Fibroblast of gingiva (primary cell): ENCODE measurements around the gene AMZ1.

ENCODE experiments used
- DNase-seq: peaks from one replicate; pipeline ENCODE4 v3.0.0-alpha.2; 2011; ENCODE audit warnings: low read depth

AMZ1 gene

GRCh38 chr7:2651336-2651735, 36.7 kb upstream of the AMZ1 start:
- DNase-seq: no peak

DNA sequence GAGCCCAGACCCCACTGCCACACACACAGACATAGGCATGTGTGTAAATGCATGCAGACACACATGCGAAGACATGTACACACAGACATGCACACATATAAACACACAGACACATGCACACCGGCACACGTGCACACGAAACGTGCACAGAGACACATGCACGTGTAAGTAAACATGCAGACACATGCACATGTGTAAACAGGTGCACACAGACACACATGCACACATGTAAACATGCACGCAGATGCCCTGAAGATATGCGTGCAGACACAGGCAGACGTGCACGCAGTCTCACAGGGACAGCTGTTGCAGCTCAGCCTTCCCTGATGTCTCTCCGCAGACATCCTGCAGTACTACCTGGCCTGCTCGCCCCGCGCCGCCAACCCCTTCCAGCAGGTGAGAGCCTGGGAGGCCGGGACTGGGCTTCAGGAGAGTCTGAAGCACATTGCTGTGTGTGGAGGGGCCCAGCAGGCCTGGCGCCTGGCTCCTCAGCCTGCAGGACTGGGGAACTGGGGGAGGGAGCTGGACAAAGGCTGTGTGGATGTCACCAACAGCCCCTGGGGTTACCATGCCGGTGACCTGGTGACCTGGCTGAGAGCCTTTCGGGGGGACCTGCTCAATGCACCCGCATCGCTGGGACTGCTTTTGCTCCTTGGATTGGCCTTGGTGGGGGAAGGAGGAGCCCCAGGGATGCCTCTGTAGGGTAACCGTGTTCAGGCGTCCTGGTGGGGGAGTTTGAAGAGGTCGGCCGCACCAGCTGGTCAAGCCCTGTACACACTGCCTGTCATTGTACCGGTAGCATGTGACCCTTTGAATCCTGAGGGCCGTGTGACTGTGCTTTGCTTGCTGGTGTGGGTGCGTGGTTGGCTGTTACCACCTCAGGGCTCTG, 35.9 kb upstream of the AMZ1 start:
- no peak for DNase-seq

- DNase-seq: no peak
These were observed 35.3 kb upstream of the AMZ1 start for GRCh38 chr7:2652736-2653060.

GRCh38 chr7:2654059-2654458, 33.9 kb upstream of the AMZ1 start:
- no peak for DNase-seq

DNA sequence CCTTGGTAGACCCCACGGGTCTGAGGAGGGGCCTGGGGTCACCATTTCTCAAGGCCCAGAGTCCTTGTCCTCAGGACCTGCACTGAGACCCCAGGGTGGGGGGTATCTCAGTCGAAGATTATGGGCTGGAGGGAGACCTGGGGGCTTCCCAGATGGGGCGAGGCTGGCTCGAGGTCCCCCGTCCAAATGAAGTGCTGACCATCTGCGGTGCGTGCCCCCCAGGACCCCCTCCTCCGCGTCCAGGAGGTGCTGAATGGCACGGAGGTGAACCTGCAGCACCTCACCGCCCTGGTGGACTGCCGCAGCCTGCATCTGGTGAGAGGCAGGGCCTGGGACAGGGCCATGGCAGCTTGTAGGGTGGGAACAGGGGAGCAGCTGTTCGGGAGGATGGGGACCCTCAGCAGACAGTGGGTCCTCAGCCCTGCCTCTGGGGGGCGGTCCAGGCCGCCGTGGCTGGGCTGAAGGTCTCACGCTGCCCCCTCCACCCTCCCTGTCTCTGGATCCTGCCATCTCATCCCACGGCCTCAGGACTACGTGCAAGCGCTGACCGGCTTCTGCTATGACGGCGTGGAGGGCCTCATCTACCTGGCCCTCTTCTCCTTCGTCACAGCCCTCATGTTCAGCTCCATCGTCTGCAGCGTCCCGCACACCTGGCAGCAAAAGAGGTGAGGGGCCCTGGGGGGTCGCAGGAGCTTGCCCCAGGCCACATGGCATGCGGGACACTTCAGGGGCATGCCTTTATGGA, 32.0 kb upstream of the AMZ1 start:
- no peak for DNase-seq

- DNase-seq: no peak
These were observed 30.8 kb upstream of the AMZ1 start for GRCh38 chr7:2657208-2657607.

- no peak for DNase-seq
These were observed 29.9 kb upstream of the AMZ1 start for GRCh38 chr7:2657920-2658671.

GRCh38 chr7:2658941-2659340, 29.1 kb upstream of the AMZ1 start:
- no peak for DNase-seq

GRCh38 chr7:2659556-2660358, 28.2 kb upstream of the AMZ1 start:
- DNase-seq: no peak

- DNase-seq: no peak
These were observed 27.5 kb upstream of the AMZ1 start for GRCh38 chr7:2660359-2661095.

- no peak for DNase-seq
These were observed 26.9 kb upstream of the AMZ1 start for GRCh38 chr7:2661096-2661449.

DNA sequence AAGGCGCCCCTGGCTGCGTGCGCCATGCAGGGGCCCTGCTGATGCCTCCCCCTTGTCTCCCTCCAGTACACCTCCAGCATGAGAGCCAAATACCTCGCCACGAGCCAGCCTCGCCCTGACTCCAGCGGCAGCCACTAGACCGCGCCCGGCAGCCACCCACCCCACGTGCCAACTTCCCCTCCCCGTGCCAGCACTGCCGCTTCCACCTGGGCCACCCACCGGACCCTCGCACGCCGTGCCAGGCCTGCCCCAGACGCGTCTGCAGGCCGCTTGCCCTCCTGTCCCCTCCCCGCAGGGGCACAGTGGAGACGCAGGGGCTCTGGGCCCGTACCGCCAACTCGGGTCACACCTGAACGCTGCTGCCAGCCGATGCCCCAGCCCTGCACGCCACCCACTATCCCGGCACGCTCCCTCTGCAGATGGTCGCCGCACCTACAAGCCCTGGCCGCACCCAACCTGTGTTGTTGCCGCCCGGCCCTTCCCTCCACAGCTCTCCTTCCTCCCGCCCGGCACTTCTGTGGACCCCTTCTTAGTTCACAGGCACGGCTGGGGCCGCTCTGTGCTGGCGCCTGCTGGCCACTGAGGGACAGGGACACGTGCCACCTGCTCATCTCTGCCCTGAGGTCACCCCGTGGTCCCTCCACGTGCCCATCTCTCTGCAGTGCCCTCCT, 26.3 kb upstream of the AMZ1 start:
- no peak for DNase-seq

DNA sequence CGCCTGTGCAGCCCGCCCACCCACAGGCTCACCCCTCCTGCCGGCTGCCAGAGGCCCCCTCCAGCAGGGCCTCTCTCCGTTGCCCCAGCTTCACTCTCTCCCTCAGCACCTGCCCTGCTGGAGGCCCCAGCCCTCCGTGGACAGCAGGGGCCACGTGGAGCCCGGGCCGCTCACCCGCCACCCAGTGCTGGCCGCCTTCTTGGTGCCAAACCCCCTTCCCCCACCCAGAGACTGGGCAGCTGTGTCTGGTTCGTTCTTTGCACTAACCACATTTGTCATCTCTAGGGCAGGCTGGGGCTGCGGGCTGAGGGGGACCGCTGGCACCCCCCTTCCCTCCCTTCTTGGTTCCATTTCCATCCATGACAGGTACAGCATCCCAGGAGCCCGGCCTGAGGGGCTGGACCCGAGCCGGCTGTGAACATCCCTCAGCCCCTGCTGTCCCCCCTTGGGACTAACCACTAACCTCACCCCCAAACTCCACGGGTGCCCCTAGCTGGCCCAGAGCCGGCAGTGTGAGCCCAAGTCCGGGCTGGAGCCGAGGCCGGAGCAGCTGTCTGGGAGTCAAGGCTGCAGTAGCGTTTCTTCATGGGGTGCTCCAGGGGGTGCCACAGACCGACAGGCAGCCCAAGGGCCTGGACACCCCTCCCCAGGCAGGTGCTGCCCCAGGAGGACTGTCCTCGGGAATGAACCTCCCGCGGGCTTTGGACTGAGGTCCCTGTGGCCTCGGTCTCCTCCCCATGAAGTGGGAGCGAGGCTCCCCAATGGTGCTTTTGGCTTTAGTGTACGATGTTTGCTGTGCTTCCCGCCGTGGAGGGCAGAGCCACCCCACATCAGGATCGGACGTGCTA, 25.5 kb upstream of the AMZ1 start:
- DNase-seq: no peak

DNA sequence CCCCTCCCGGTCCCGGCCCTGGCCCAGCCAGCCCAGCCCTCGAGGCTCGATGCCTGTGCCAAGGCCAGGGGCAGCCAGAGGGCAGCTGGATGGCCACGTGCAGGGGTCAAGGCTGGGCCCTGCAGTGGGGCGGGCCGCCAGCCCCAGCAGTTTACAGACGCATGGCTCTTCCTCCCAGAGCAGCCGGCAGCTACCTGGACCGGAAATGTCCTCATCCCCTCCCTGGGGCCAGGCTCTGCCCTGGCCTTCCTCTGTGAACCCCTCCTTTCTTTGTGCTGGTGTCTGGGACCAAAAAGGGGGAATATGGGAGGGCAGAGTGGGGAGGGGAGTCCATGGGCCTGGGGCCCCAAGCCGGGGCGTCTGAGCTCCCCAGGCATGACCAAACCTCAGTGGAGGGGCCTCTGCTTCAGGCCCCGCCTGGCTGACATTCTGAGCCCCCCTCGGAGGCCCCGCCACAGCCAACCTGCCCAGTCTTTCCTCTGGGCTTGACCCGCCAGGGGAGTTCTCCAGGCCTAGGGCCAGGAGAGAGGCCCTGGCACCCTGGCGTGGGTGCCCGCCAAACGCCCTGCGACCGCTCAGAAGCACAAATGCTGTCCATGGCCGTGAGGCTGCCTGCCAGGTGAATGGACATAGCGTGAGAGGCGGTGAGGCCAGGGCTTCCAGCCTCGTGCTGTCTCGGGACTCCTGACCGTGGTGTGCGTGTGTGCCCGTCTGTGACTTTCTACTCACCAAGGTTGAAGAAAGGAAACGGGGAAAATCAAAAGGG, 24.7 kb upstream of the AMZ1 start:
- no peak for DNase-seq

DNA sequence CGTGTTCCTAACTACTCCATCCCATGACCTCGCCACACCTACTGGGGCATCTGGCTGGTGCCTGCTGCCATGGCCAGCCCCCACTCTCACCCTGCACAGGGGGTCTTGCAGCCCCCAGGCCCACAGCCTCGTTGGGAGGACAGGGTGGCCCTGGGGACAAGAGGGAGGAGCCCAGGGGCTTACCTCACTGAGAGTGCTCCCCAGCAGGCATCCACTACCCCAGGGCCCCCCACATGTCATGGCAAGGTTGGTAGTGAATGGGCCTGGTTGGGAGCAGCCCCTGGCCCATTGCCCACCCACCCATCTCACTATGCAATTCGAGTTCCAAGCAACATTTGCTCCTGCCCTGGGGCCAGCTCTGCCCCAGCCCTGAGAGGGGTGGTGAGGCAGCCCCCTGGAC, 24.0 kb upstream of the AMZ1 start:
- DNase-seq: no peak

- no peak for DNase-seq
These were observed 22.6 kb upstream of the AMZ1 start for GRCh38 chr7:2665359-2665791.

DNA sequence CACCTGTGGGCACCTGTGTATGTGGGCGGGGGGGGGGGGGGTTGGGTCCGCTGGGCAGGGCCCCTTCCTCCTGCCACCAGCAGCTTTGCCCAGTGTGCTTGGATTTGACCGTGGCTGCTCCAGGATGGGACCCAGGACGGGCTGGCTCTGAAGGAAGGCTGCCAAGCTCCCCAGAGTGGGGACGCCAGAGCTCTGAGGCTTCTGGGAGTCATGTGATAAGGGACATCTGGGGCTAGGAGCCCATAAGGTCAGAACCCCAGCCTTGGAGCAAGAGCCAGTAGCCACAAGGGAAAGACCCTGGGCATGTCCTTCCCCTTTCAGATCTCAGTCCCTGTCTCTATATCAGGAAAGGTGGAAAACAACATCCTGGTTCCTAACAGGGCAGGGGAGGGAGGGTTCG, 21.8 kb upstream of the AMZ1 start:
- no peak for DNase-seq

DNA sequence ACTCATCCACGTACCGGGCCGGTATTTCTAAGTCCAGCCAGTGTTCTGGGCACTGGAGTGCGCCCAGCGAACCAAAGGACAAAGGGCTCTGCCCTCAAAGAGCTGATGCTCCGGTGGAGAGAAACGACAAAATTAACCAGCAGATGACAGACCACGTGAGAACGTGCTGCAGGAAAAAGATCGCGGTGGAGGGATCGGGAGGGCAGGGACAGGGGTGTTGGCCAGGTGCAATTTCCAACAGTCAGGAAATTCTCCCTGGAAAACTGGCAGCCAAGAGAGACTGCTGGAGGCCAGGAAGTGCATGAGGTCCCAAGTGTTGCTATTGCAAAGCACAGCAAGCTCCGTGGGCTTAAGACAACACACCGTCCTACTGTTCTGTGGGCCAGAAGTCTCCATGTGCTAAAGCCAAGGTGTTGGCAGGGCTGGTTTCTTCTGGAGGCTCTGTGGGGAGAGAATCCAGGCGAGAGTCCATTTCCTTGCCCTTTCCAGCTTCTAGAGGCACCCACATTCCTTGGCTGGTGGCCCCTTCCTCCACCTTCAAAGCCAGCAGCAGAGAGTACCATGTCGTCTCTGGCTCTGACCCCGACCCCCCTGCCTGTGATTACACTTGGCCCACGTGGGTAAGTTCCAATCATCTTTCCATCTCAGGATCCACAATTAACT, 21.3 kb upstream of the AMZ1 start:
- no peak for DNase-seq

DNA sequence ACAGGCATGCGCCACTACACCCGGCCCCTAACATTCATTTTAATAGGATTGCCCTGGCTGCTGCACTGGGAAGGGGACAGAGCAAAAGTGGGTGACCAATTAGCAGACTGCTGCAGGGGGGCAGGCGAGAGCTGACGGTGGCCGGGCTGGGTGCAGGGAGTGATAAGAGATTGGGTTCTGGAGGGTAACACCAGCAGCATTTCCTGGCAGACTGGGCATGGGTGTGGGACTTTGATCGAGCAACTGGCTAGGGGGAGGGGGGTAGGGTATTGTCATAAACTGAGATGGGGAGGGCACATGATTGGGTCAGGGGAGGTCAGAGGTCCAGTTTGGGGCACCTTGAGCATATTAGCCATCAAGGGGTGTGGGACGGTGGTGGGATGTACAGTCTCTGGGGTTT, 20.2 kb upstream of the AMZ1 start:
- DNase-seq: no peak
